Measurements from ENCODE around the gene JAK3. TPM values are rescaled to one million over a fixed set of nuclear protein-coding genes. Genes with fewer than 3 reads are reported as not detected.

Gene JAK3
- total and polyA plus RNA-seq, 2 of the 13 experiments (the other 11 are each of a cell fraction or from before 2014, with no cell fraction given) = 3.4 to 18.6 TPM

GRCh38 chr19:17794731-17795494, 52.9 kb downstream of the JAK3 start, which contains the start of gene B3GNT3 (continued):
- TF ChIP-seq ZBED4 (CRISPR knock-in tag; IDR thresholded peaks at IDR 0.05; ENCODE audit: borderline replicate concordance) (peak; percentile 27; the same call in 1 of the 2 replicates), RXRA (CRISPR knock-in tag; IDR thresholded peaks at IDR 0.05) (0 out of 2 replicates have a peak, but pooled peaks have one; percentile 13), ZNF780A (CRISPR knock-in tag; IDR thresholded peaks at IDR 0.05) (0 out of 2 replicates have a peak, but pooled peaks have one; percentile 49), SNAPC2 (CRISPR knock-in tag; IDR thresholded peaks at IDR 0.05) (no peak), ZZZ3 (CRISPR knock-in tag; IDR thresholded peaks at IDR 0.05; ENCODE audit: borderline replicate concordance) (0 out of 2 replicates have a peak, but pooled peaks have one; percentile 31), PLSCR1 (CRISPR knock-in tag; IDR thresholded peaks at IDR 0.05; ENCODE audit: borderline replicate concordance) (no peak), MBD4 (IDR thresholded peaks at IDR 0.05; ENCODE audit: borderline replicate concordance, low read length) (no peak), MYPOP (CRISPR knock-in tag; IDR thresholded peaks at IDR 0.05) (peak; percentile 56), HOXA9 (CRISPR knock-in tag; IDR thresholded peaks at IDR 0.05; ENCODE audit: borderline replicate concordance) (0 out of 2 replicates have a peak, but pooled peaks have one; percentile 26), NRL (CRISPR knock-in tag; IDR thresholded peaks at IDR 0.05; ENCODE audit: borderline replicate concordance) (peak; percentile 55; the same call in 1 of the 2 replicates), LCORL (IDR thresholded peaks at IDR 0.05) (no peak), LCORL (CRISPR knock-in tag; IDR thresholded peaks at IDR 0.05) (no peak), GATAD2A (CRISPR knock-in tag; IDR thresholded peaks at IDR 0.05) (peak; percentile 36; the same call in 1 of the 2 replicates), ZFP36 (IDR thresholded peaks at IDR 0.05; ENCODE audit: borderline replicate concordance, low read depth, low read length, partially characterized antibody) (peak; percentile 39), ERF (CRISPR knock-in tag; IDR thresholded peaks at IDR 0.05) (peak; percentile 27; the same call in 1 of the 2 replicates), ZNF564 (CRISPR knock-in tag; IDR thresholded peaks at IDR 0.05) (no peak), RBM39 (IDR thresholded peaks at IDR 0.05; ENCODE audit: low read depth, low read length, poor library complexity, severe bottlenecking) (peak; percentile 21), ELF4 (CRISPR knock-in tag; IDR thresholded peaks at IDR 0.05; ENCODE audit: borderline replicate concordance) (no peak), ZFX (CRISPR knock-in tag; IDR thresholded peaks at IDR 0.05; ENCODE audit: low read depth) (peak; percentile 35; the same call in 1 of the 2 replicates), KDM1A (CRISPR knock-in tag; IDR thresholded peaks at IDR 0.05) (peak; percentile 97), ZNF768 (CRISPR knock-in tag; IDR thresholded peaks at IDR 0.05) (peak; percentile 35; the same call in 1 of the 2 replicates), KDM6A (CRISPR knock-in tag; IDR thresholded peaks at IDR 0.05; ENCODE audit: low read depth) (0 out of 2 replicates have a peak, but pooled peaks have one; percentile 27), ZNF232 (CRISPR knock-in tag; IDR thresholded peaks at IDR 0.05; ENCODE audit: borderline replicate concordance) (no peak), ZNF446 (CRISPR knock-in tag; IDR thresholded peaks at IDR 0.05) (no peak), ZNF792 (CRISPR knock-in tag; IDR thresholded peaks at IDR 0.05) (peak; percentile 32; the same call in 1 of the 2 replicates), NR2F6 (IDR thresholded peaks at IDR 0.05) (no peak), NR2F6 (CRISPR knock-in tag; IDR thresholded peaks at IDR 0.05) (0 out of 2 replicates have a peak, but pooled peaks have one; percentile 36)
